Lower leg skin (tissue), 3 donors: ENCODE results near the gene DAND5.

Source experiments
- CTCF ChIP-seq, 3 donors: fragments of 450-650 bp; IDR thresholded peaks; one replicate each; pipeline ENCODE4 v1.5.1; 2016; ENCODE audit warnings: antibody characterized with exemption in 3 of 3, mild to moderate bottlenecking in 3 of 3, moderate library complexity in 2 of 3
- POLR2A ChIP-seq, 2 donors: fragments of 450-650 bp; IDR thresholded peaks; one replicate each; pipeline ENCODE4 v1.6.1; 2016 to 2017; ENCODE audit warnings: antibody characterized with exemption in 2 of 2, mild to moderate bottlenecking in 1 of 2, moderate library complexity in 1 of 2

DNA sequence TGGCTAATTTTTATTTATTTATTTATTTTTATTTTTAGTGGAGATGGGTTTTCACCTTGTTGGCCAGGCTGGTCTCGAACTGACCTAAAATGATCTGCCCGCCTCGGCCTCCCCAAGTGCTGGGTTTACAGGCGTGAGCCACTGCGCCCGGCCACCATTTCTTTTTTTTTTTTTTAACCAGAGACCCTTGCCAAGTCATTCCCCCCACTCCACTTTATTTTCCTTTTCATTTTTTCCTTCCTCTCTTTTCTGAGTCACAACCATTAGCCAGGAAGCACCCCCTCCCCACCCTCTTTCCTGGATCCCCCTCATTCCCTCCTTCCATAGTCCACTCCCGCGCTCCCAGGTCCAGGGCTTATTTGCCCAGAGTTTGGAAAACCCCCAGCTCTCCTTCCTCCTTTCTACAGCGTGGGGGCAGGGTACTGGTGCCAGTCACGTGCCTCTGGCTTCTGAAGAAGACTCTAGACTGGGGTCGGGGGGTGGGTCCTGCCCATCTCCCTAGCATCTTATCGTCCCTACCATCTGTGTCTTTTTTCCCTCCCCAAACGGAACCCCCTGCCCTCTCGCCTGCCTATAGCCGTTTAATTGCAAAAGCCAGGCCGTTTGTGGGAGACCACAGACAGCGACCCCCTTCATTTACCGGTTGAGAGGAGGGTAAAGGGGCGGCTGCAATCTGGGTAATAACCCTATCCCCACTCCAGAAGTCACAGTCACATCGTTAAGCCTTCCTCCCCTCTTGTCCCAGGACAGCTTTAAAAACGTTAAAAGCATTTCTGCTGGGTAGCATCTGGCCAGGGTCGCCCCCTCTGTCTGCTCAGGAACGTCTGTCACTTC, 32.1 kb upstream of the DAND5 start:
- TF ChIP-seq CTCF (IDR thresholded peaks at IDR 0.05) (no peak), POLR2A (IDR thresholded peaks at IDR 0.05) (no peak)
